NCI-H187 treated with DMSO at 0.1 percent for 48 hours (cell line): Measurements from ENCODE around the gene CALHM3.
"Not testable (repeated sequence)": the region's sequence is repeated elsewhere in the genome, so short reads cannot be mapped to it uniquely, and the experiment has no call there.

ENCODE experiments used
- DNase-seq: peaks from one replicate; lab custom pipeline; 2025; lab: John Stamatoyannopoulos, UW

CALHM3 gene, protein sequence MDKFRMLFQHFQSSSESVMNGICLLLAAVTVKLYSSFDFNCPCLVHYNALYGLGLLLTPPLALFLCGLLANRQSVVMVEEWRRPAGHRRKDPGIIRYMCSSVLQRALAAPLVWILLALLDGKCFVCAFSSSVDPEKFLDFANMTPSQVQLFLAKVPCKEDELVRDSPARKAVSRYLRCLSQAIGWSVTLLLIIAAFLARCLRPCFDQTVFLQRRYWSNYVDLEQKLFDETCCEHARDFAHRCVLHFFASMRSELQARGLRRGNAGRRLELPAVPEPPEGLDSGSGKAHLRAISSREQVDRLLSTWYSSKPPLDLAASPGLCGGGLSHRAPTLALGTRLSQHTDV

GRCh38 chr10:103479135-103479534, at the start of gene CALHM3:
CALHM3 (minus strand) TSS chr10:103479240; CDS start chr10:103479032, 208 bp downstream.
- DNase-seq: no peak

GRCh38 chr10:103528549-103528948, 49.5 kb upstream of the CALHM3 start:
- no peak for DNase-seq

DNA sequence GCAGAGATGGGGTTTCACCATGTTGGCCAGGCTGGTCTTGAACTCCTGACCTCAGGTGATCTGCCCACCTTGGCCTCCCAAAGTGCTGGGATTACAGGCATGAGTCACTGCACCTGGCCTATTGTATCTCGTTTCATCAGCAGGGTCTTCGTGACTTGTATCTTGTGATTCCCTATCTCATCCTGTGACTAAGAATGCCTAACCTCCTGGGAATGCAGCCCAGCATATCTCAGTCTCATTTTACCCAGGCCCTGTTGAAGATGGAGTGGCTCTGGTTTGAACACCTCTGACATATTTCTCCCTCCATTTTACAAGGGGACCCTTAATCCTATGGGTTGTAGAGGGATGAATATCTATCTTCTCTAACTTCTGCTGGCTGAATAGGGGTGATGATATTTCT, 48.4 kb upstream of the CALHM3 start:
- DNase-seq: not testable (repeated sequence)

DNA sequence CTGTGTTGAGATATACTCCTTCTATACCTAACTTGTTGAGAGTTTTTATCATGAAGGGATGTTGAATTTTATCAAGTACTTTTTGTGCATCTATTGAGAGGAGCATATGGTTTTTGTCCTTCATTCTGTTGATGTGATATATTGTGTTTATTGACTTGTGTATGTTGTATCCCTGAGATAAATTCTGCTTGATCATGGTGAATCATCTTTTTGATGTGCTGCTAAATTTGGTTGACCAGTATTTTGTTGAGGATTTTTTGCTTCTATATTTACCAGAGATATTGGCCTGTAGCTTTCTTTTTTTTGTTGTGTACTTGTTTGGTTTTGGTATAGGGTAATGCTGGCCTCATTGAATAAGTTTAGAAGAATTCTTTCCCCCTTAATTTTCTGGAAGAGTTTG, 46.9 kb upstream of the CALHM3 start:
- no peak for DNase-seq

GRCh38 chr10:103523683-103524082, 44.6 kb upstream of the CALHM3 start:
- DNase-seq: no peak

DNA sequence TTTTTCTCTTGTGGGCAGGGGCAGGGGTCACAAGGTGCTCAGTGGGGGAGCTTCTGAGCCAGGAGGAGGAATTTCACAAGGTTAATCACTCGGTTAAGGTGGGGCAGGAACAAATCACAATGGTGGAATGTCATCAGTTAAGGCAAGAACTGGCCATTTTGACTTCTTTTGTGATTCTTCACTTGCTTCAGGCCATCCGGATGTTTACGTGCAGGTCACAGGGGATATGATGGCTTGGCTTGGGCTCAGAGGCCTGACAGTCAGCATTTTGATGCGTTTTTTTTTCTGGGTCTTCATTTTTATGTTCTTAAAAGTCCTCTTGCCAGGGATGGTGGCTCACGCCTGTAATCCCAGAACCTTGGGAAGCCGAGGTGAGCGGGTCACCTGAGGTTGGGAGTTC, 43.0 kb upstream of the CALHM3 start:
- not testable (repeated sequence) for DNase-seq

DNA sequence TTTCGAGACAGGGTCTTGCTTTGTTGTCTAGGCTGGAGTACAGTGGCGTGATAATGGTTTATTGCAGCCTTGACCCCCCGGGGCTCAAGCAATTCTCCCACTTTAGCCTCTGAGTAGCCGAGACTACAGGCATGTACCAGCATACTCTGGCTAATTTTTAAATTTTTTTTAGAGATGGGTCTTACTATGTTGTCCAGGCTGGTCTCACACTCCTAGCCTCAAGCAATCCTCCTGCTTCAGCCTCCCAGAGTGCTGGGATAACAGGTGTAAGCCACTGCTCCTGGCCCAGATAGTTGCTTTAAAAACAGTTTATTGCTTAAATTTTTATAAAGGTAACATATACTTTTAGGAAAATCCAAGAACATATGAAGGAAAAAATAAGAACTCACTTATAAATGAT, 40.8 kb upstream of the CALHM3 start:
- DNase-seq: no peak

GRCh38 chr10:103517234-103518085, 38.4 kb upstream of the CALHM3 start:
- no peak for DNase-seq

- no peak for DNase-seq
These were observed 35.2 kb upstream of the CALHM3 start for GRCh38 chr10:103514244-103514643.

GRCh38 chr10:103513380-103514060, 34.5 kb upstream of the CALHM3 start:
- no peak for DNase-seq

DNA sequence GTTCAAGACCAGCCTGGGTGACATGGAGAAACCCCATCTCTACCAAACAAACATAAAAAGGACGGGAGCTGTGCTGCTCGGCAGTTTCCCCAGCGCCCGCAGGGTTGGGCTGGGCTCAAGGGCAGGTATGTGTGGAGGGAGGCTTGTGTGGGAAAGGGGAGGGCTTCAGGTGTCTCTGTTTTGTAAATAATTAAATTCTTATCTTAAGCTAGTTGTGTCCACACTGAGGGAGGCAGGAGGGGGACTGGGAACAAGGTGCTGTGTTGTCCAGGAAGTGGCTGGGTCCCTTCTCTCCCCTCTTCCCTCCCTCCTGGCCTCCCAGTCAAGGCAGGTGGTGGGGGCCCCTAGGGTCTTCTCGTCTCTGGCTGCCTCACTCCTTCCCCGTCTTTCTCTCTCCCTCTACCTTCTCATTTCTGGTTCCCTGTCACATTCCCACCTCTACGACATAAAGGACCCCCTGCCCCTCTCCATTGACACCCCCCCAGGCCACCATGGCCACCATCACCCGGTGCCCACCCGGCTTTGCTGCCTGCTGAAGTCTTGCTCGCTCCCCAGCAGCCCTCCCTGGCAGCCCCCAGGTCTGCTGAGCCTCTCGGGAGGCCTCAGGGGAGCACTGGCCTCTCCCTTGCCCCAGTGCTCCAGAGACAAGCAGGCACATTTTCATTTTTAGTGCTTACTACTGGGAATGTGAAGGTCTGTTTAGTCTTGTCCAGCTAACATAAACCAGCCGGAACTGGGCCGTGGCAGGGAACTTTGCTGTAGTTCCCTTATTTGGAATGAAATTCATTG, 33.7 kb upstream of the CALHM3 start:
- DNase-seq: no peak

DNA sequence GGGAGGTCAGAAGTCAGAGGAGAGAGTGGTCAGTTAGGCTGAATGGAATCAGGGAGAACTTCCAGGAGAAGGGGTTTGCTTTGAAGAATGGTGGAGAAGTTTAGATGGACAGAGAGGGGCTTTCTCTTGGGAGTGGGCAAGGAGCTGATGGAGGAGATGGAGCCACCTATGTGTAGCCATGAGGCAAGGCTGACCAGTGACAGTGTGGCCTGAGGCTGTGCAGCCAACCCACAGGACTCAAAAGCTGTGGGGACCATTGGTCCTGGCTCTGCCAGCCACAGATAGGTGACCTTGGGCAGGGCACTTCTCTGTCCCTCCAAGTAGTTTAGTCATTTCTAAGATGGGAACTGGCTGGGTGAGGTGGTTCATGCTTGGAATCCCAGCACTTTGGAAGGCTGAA, 33.1 kb upstream of the CALHM3 start:
- DNase-seq: no peak

DNA sequence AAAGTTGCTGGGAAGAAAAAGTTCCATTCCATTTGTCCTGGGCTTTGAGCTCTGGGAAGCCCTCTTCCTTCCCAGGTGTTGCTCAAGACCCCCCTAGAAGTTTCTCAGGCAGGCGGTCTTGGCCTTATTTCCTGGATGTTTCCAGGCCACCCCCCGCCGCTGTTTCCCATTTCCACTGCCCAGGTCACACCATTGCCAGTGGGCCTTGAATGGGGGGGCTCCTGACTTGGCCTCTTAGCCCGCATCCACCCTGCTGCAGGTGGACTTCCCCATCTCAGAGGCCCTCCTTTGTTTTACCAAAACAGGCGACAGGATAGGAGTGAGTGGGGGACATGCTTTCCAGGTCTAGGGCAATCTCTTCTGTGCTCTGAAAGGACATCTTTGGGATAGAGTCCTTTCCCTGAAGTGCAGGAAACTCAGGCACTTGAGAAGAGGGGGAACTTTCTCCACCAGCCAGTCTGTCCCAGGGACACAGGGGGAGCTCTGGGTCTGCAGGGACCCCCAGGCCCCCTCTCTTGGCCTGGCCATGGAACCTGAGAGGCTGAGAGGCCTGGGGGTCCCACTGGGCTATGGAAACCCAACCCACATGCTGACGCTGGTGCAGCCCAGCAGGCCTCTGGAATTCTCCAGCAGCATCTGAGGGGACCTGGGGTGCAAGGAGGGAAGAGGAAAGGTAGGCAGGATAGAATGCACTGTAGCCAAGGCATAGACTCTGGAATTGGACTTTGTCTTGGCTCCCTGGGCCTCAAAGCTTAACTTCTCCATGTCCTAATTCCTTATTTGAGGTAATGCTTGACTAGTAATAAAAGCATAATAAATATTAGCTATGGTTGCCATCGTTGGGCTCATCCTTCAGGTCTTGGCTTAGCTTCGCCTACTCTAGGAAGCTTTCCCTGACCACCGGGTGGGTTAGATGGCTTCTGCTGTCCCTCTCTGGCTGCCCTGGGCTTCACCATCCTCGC, 32.0 kb upstream of the CALHM3 start:
- no peak for DNase-seq

- no peak for DNase-seq
These were observed 31.1 kb upstream of the CALHM3 start for GRCh38 chr10:103510046-103510685.

DNA sequence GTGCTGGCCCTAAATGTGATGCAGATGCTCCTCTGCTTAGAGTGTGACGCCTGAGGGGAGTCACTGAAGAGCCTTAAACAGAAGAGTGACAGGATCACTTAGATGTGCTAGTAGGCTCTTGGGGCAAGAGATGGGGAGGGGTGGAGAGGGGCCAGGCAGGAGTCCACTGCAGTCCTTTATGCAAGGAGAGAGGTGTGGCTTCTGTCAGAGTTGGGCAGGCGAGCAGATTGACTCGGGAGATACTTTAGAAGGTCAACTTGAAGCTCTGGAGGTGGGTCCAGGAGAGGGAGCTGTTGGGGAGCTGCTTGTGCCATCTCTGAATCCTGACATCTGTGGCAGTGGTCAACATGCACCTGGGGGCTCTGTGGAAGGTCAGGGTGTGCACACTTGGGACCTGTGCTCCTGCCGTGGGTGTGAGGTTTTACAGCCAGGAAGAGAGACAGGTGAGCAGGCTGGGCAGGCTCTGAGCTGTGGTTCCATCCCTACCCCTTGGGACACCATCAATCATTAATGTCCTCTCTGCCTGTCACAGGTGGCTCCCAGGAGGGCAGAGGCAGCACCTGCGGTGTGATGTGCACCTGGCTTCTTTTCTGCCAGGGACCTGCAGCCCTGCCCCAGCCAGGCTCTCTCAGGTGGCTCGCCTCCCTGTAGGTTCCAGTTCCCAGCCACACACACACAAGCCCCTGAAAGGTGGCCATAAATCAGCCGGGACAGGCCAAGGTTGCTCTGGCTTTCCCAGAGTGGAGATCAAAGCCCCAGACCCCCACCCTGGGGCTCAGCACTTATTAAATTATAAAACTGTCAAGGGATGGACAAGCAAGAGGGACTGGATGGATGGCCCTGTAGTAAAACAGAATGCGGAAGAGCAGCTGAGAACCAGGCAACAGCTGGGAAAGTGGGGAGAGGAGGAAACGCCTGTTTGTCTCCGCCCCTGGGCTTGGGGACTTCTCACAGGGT, 28.5 kb upstream of the CALHM3 start:
- peak; percentile 57 for DNase-seq

DNA sequence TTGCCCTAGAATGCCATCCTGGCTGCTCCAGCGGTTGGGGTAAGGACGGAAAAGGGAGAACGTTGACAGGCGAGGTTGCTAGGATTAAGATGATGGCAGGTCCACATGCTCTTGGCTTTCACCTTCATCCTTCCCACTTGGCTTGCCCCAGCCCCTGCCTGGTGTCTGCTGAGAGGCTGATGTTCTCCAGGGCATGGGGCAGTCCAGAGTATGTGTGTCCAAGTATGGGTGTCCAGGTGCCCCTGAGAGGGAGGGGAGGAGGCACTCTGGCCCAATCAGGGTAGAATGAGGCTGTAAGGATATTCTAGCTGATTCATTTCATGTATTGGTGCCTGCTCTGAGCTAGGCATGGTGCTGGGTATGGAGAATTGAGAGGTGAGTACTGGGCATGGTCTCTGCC, 27.0 kb upstream of the CALHM3 start:
- no peak for DNase-seq

GRCh38 chr10:103504181-103504783, 25.2 kb upstream of the CALHM3 start:
- DNase-seq: no peak

- not testable (repeated sequence) for DNase-seq
These were observed 24.7 kb upstream of the CALHM3 start for GRCh38 chr10:103503777-103504176.
